ENCODE results near the gene WAC.

DNA sequence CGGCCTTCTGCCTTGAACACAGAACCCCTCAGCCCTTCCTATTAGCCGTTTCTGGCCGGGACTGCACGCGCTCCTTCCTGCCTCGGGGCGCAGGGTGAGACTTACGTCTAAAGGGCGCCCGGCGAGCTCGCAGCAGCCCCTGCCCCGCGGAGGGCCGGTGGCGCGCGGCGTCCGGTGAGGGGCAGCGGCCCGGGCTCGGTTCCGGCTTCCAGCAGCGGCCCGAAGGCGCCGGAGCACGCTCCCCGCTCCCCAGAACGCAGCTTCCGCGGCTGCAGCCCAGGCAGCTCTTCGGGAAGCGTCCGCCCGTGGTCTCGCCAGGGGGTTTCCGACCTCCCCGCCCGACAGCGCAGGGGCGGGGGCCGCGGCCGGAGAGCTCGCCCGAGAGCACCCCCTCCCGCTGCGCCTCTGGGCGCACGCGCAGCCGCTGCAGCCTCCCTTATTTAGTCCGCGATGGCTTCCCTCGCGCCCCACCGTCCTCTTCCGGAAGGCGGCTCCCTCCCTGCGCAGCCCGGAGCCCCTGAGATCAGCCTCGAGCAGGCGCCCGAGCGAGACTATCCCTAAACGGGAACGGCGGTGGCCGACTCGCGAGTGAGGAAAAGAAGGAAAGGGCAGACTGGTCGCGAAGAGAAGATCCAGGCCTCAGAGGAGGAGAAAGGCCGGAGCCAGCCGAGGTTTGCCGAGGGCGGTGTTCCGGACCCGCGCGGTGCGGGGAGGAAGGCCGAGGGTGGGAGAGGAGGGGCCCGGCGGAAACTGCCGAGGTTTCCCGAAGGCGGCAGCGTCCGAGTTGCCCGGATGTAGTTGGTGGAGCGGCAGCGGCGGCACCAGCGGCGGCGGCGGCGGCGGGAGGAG is at the start of gene WAC:
- TF ChIP-seq EZH2 (IDR thresholded peaks at IDR 0.05; ENCODE audit: low read depth, unreplicated experiment) (no peak), CTCF (conservative IDR thresholded peaks at IDR 0.05; ENCODE audit: low read depth in 2 of 2) (no peak), NANOG (IDR thresholded peaks at IDR 0.05; ENCODE audit: borderline replicate concordance) (no peak), CREB1 (CRISPR knock-in tag; IDR thresholded peaks at IDR 0.05; ENCODE audit: low read depth) (0 out of 2 replicates have a peak, but pooled peaks have one; percentile 3), REST (IDR thresholded peaks at IDR 0.05; ENCODE audit: unreplicated experiment) (no peak), POLR2AphosphoS5 (IDR thresholded peaks at IDR 0.05; ENCODE audit: low read depth) (peak; percentile 94), EZH2phosphoT487 (IDR thresholded peaks at IDR 0.05; ENCODE audit: unreplicated experiment) (no peak), ETS1 (IDR thresholded peaks at IDR 0.05) (0 out of 2 replicates have a peak, but pooled peaks have one; percentile 41), JUNB (IDR thresholded peaks at IDR 0.05; ENCODE audit: unreplicated experiment) (no peak), ZNF114 (CRISPR knock-in tag; IDR thresholded peaks at IDR 0.05) (no peak), STAT1 (IDR thresholded peaks at IDR 0.05; ENCODE audit: unreplicated experiment) (no peak)
- TF ChIP-seq, protein P1, sequence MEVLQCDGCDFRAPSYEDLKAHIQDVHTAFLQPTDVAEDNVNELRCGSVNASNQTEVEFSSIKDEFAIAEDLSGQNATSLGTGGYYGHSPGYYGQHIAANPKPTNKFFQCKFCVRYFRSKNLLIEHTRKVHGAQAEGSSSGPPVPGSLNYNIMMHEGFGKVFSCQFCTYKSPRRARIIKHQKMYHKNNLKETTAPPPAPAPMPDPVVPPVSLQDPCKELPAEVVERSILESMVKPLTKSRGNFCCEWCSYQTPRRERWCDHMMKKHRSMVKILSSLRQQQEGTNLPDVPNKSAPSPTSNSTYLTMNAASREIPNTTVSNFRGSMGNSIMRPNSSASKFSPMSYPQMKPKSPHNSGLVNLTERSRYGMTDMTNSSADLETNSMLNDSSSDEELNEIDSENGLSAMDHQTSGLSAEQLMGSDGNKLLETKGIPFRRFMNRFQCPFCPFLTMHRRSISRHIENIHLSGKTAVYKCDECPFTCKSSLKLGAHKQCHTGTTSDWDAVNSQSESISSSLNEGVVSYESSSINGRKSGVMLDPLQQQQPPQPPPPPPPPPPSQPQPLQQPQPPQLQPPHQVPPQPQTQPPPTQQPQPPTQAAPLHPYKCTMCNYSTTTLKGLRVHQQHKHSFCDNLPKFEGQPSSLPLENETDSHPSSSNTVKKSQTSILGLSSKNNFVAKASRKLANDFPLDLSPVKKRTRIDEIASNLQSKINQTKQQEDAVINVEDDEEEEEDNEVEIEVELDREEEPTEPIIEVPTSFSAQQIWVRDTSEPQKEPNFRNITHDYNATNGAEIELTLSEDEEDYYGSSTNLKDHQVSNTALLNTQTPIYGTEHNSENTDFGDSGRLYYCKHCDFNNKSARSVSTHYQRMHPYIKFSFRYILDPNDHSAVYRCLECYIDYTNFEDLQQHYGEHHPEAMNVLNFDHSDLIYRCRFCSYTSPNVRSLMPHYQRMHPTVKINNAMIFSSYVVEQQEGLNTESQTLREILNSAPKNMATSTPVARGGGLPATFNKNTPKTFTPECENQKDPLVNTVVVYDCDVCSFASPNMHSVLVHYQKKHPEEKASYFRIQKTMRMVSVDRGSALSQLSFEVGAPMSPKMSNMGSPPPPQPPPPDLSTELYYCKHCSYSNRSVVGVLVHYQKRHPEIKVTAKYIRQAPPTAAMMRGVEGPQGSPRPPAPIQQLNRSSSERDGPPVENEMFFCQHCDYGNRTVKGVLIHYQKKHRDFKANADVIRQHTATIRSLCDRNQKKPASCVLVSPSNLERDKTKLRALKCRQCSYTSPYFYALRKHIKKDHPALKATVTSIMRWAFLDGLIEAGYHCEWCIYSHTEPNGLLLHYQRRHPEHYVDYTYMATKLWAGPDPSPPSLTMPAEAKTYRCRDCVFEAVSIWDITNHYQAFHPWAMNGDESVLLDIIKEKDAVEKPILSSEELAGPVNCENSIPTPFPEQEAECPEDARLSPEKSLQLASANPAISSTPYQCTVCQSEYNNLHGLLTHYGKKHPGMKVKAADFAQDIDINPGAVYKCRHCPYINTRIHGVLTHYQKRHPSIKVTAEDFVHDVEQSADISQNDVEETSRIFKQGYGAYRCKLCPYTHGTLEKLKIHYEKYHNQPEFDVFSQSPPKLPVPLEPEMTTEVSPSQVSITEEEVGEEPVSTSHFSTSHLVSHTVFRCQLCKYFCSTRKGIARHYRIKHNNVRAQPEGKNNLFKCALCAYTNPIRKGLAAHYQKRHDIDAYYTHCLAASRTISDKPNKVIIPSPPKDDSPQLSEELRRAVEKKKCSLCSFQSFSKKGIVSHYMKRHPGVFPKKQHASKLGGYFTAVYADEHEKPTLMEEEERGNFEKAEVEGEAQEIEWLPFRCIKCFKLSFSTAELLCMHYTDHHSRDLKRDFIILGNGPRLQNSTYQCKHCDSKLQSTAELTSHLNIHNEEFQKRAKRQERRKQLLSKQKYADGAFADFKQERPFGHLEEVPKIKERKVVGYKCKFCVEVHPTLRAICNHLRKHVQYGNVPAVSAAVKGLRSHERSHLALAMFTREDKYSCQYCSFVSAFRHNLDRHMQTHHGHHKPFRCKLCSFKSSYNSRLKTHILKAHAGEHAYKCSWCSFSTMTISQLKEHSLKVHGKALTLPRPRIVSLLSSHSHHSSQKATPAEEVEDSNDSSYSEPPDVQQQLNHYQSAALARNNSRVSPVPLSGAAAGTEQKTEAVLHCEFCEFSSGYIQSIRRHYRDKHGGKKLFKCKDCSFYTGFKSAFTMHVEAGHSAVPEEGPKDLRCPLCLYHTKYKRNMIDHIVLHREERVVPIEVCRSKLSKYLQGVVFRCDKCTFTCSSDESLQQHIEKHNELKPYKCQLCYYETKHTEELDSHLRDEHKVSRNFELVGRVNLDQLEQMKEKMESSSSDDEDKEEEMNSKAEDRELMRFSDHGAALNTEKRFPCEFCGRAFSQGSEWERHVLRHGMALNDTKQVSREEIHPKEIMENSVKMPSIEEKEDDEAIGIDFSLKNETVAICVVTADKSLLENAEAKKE (CRISPR knock-in tag; IDR thresholded peaks at IDR 0.05), result no peak
